HFF-Myc (cell line): Measurements from ENCODE around the gene TSPAN18.

Source experiments
- DNase-seq: peaks from one replicate; pipeline ENCODE4 v3.0.0-alpha.2; 2011; ENCODE audit warnings: low read depth; ENCODE audit errors: extremely low read depth
- H3K4me3 ChIP-seq: replicated peaks from 2 replicates; pipeline ENCODE4 v1.5.1; 2011; ENCODE audit warnings: low read depth, mild to moderate bottlenecking, control low read depth, low read length
- CTCF ChIP-seq: IDR thresholded peaks from 2 replicates; pipeline ENCODE4 v1.5.1; 2012; ENCODE audit warnings: mild to moderate bottlenecking, low read depth, low read length, control low read depth; ENCODE audit errors: missing control alignments

Gene TSPAN18

DNA sequence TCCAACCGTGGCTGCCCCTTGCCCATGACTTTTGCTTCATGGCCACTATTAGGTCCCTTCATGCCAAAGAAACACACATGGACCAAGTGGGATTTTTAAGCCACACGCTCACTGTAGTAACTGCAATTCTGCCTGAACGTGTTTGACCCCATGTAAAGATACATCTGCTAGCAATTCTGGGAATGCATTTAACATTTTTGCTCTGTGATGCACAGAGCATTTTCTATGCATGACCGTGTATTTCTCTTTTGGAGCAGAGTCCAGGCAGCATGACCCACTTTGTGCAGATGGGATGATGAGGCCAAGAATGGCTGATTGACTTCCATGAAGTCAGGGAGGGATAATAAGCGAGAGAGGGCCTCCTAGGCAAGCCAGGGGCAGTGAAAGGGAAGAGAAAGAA lies 115.5 kb downstream of the TSPAN18 start:
- no peak overlapping the region for H3K4me3 ChIP-seq
- peak; percentile 32 for DNase-seq
- TF ChIP-seq CTCF: no peak

- no peak overlapping the region for H3K4me3 ChIP-seq
- no peak for TF ChIP-seq CTCF
Measured at GRCh38 chr11:44846852-44847251, 120.1 kb downstream of the TSPAN18 start.

DNA sequence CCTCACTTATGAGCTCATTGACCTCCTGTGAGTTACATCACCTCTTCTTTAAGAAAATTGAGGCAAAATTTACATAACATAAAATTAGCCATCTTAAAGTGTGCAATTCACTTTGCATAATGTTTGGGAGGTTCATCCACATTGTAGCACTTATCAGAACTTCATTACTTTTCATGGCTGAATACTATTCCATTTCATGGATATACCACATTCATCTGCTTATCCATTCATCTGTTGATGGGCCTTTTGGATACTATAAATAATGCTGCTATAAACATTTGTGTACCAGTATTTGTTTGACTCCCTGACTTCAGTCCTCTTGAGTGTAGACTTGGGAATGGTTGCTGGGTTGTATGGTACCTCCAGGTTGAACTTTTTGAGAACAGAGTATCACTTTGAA lies 120.6 kb downstream of the TSPAN18 start:
- H3K4me3 ChIP-seq: no peak overlapping the region
- DNase-seq: no peak
- TF ChIP-seq CTCF: no peak

More at GRCh38 chr11:44846852-44847251, 120.1 kb downstream of the TSPAN18 start:
- no peak for DNase-seq

DNA sequence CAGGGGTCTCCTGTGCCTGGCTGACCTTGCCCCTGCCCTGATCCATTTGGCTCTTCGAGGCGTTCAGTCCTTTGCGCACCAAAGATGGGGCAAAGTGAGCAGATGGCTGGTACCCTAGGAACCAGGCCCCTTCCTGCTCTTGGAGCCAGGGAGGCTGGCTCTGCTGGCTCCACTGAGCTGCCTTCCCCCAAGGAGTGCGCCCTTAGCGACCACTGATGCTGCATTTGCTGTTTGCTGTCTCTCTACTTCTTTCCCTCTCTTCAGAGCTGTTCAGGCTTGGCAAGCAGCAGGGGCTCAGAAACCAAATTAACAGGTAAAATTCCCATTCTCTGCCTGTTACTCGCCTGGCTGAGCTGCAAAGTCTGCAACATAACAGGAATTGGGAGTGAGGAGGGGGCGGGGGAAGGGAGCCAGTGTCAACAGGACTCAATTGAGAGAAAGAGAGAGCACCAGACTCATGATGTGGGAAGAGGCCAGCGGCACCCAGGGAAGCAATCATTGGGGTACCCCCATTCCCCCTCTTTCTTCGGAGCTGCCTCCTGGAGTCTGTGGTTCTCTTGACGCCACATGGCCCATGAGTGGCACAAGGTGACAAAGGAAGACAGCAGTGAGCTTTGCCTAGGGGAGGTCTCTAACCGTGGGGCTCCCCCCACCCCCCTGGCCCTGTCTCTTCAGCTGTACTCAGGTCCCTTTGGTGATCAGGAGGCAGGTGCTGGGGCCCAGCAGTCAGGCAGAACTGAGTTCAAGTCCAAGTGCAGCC lies 121.6 kb downstream of the TSPAN18 start:
- H3K4me3 ChIP-seq: no peak overlapping the region
- DNase-seq: no peak
- TF ChIP-seq CTCF: no peak

GRCh38 chr11:44848963-44849350 lies 122.2 kb downstream of the TSPAN18 start:
- no peak for DNase-seq
- TF ChIP-seq CTCF: no peak
- no peak overlapping the region for H3K4me3 ChIP-seq

DNA sequence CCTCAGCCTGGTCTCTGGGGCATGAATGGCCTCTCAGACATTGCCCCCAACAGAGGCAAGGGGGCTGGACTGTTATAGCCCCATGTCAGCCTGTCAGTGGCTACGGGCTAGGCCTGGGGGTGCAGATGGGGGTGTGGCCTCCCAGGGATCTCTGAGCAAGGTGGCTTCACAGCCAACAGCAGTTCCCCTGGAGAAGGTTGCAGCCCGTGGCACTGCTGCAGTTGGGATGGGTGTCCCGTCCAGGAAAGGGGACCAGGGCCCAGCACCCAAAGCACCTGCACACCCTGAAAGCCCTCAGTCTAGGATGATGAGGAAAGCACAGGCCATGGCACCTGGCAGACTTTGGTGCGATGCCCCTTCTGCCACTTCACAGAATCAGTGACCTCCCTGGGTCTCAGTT lies 122.7 kb downstream of the TSPAN18 start:
- H3K4me3 ChIP-seq: no peak overlapping the region
- TF ChIP-seq CTCF: no peak
- no peak for DNase-seq

DNA sequence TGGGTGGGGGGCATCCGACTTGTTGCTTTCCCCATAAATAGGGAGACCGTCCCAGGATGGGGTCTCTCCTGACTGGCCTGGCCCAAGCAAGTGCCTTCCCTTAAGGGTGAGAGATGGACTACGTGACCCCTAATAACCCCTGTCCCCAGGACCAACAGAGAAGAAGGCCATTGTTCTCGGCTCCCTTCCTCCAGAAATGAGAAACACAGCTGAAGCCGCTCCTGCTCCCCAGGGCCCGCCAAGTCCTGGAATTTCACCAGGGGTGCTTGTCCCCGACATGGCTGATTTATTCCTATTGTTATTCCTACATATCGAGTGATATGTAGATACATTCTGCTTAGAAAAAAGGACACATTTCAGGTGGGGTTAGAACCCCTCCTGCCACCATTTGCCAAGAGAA lies 123.2 kb downstream of the TSPAN18 start:
- no peak for DNase-seq
- no peak overlapping the region for H3K4me3 ChIP-seq
- TF ChIP-seq CTCF: no peak
